Tibial nerve (tissue), 4 donors: ENCODE measurements around the gene RNF220.

Experiments used
- EP300 ChIP-seq, 2 donors: sonication (generic); formaldehyde crosslinking; IDR thresholded peaks; one replicate each; pipeline ENCODE4 v1.6.1; 2017; ENCODE audit warnings: antibody characterized with exemption in 2 of 2, mild to moderate bottlenecking in 1 of 2
- POLR2A ChIP-seq, 2 donors: fragments of 450-650 bp; IDR thresholded peaks; one replicate each; pipeline ENCODE4 v1.6.1; 2017; ENCODE audit warnings: antibody characterized with exemption in 2 of 2, mild to moderate bottlenecking in 2 of 2, moderate library complexity in 2 of 2
- TF ChIP-seq, protein P1 (sequence below), 5 experiments: fragments of 200-600 bp in 3 of 5; fragments of 450-650 bp in 2 of 5; sonication (generic) in 3 of 5; IDR thresholded peaks; one replicate each; pipeline ENCODE4 v1.5.1; 2016 to 2019; ENCODE audit warnings: antibody characterized with exemption in 5 of 5, mild to moderate bottlenecking in 3 of 5, moderate library complexity in 2 of 5

- TF ChIP-seq, protein P1, sequence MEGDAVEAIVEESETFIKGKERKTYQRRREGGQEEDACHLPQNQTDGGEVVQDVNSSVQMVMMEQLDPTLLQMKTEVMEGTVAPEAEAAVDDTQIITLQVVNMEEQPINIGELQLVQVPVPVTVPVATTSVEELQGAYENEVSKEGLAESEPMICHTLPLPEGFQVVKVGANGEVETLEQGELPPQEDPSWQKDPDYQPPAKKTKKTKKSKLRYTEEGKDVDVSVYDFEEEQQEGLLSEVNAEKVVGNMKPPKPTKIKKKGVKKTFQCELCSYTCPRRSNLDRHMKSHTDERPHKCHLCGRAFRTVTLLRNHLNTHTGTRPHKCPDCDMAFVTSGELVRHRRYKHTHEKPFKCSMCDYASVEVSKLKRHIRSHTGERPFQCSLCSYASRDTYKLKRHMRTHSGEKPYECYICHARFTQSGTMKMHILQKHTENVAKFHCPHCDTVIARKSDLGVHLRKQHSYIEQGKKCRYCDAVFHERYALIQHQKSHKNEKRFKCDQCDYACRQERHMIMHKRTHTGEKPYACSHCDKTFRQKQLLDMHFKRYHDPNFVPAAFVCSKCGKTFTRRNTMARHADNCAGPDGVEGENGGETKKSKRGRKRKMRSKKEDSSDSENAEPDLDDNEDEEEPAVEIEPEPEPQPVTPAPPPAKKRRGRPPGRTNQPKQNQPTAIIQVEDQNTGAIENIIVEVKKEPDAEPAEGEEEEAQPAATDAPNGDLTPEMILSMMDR (IDR thresholded peaks at IDR 0.05): no peak
- TF ChIP-seq POLR2A (IDR thresholded peaks at IDR 0.05): no peak
- TF ChIP-seq EP300 (IDR thresholded peaks at IDR 0.05): no peak
Observed at GRCh38 chr1:44542420-44543063, 137.5 kb downstream of the RNF220 start.
